Peyer's patch (tissue), 4 donors: ENCODE measurements around the gene ATRIP. TPM values are rescaled to one million over a fixed set of nuclear protein-coding genes. Genes with fewer than 3 reads are reported as not detected.
"Not testable (repeated sequence)": the region's sequence is repeated elsewhere in the genome, so short reads cannot be mapped to it uniquely, and the experiment has no call there.

Source experiments
- DNase-seq, 3 donors: peaks; one replicate each; pipeline ENCODE4 v3.0.0-alpha.2; 2017 to 2019
- H3K27ac ChIP-seq, 4 donors: fragments of 200-600 bp; sonication (generic); one replicate each; pipeline ENCODE4 v1.5.1; 2016 to 2019
- H3K27me3 ChIP-seq, 2 donors: fragments of 200-600 bp; sonication (generic); one replicate each; pipeline ENCODE4 v1.5.1; 2019
- H3K36me3 ChIP-seq, 3 donors: fragments of 200-600 bp; sonication (generic); one replicate each; pipeline ENCODE4 v1.5.1; 2016 to 2019
- H3K4me1 ChIP-seq, 4 donors: fragments of 200-600 bp; sonication (generic); one replicate each; pipeline ENCODE4 v1.5.1; 2016 to 2019
- H3K4me3 ChIP-seq, 4 donors: fragments of 200-600 bp; sonication (generic); 1 replicate in 3 of 4; 2 replicates in 1 of 4; pipeline ENCODE4 v1.5.1; 2016 to 2019; ENCODE audit warnings: mild to moderate bottlenecking in 1 of 4
- H3K9me3 ChIP-seq, 4 donors: fragments of 200-600 bp; sonication (generic); one replicate each; pipeline ENCODE4 v1.5.1; 2016 to 2019; ENCODE audit warnings: mild to moderate bottlenecking in 1 of 4
- CTCF ChIP-seq, 6 experiments: fragments of 450-650 bp in 4 of 6; fragments of 200-600 bp in 2 of 6; sonication (generic) in 1 of 6; IDR thresholded peaks; one replicate each; pipeline ENCODE4 v1.5.1; 2017 to 2019; ENCODE audit warnings: antibody characterized with exemption in 6 of 6, mild to moderate bottlenecking in 3 of 6, moderate library complexity in 1 of 6
- POLR2A ChIP-seq, 2 donors: fragments of 450-650 bp; IDR thresholded peaks; one replicate each; pipeline ENCODE4 v1.5.1; 2017; ENCODE audit warnings: antibody characterized with exemption in 2 of 2, mild to moderate bottlenecking in 2 of 2, moderate library complexity in 2 of 2
- total RNA-seq, 4 donors: library from RNA; depleted of rRNA; stranded (reverse); fragments of >200 nt; gene quantifications; one replicate each; pipeline ENCODE4 v1.1.0, GENCODE V29; 2016

ATRIP gene
- total RNA-seq, 4 donors from 2014 or later = 2.6 to 13.2 (median 6.0) TPM

- Histone ChIP-seq H3K4me1 (peaks cover 0 to 48% (median 31%) of the 10 kb centered on the region in 4 donors), H3K27me3 (no peaks in the 10 kb centered on the region), H3K9me3 (no peaks in the 10 kb centered on the region), H3K27ac (peak overlapping the region; percentile 90 to 96 (median 95)), H3K36me3 (peaks cover 0 to 17% (median 0%) of the 10 kb centered on the region in 3 donors), H3K4me3 (peak overlapping the region; percentile 57 to 71 (median 60))
- TF ChIP-seq POLR2A (IDR thresholded peaks at IDR 0.05) = no peak
- no peak for TF ChIP-seq CTCF (IDR thresholded peaks at IDR 0.05)
- no peak for DNase-seq
Measured at GRCh38 chr3:48472673-48472922, 26.1 kb downstream of the ATRIP start.

- DNase-seq = peak; percentile 94 to 99 (median 98)
- peak; percentile 27 to 71 for TF ChIP-seq POLR2A (IDR thresholded peaks at IDR 0.05)
- TF ChIP-seq CTCF (IDR thresholded peaks at IDR 0.05) = peak in 5 of 6 experiments; percentile 25 to 46 (median 43)
- H3K9me3 ChIP-seq = no peaks in the 10 kb centered on the region
- peak overlapping the region; percentile 57 to 71 (median 60) for H3K4me3 ChIP-seq
- no peaks in the 10 kb centered on the region for H3K27me3 ChIP-seq
- peak overlapping the region; percentile 90 to 96 (median 95) for H3K27ac ChIP-seq
- peaks cover 0 to 43% (median 28%) of the 10 kb centered on the region in 4 donors for H3K4me1 ChIP-seq
- peaks cover 0 to 12% (median 0%) of the 10 kb centered on the region in 3 donors for H3K36me3 ChIP-seq
Measured at GRCh38 chr3:48472923-48473616, 26.5 kb downstream of the ATRIP start.

GRCh38 chr3:48473617-48473952, 27.0 kb downstream of the ATRIP start:
- Histone ChIP-seq H3K27me3 (no peaks in the 10 kb centered on the region), H3K9me3 (no peaks in the 10 kb centered on the region), H3K4me1 (peaks cover 0 to 38% (median 25%) of the 10 kb centered on the region in 4 donors), H3K36me3 (peaks cover 0 to 7% (median 0%) of the 10 kb centered on the region in 3 donors), H3K27ac (peak overlapping the region; percentile 90 to 96 (median 95)), H3K4me3 (no peak overlapping the region)
- TF ChIP-seq CTCF (IDR thresholded peaks at IDR 0.05) (peak in 1 of 6 experiments; percentile 1), POLR2A (IDR thresholded peaks at IDR 0.05) (no peak)
- DNase-seq = no peak

DNA sequence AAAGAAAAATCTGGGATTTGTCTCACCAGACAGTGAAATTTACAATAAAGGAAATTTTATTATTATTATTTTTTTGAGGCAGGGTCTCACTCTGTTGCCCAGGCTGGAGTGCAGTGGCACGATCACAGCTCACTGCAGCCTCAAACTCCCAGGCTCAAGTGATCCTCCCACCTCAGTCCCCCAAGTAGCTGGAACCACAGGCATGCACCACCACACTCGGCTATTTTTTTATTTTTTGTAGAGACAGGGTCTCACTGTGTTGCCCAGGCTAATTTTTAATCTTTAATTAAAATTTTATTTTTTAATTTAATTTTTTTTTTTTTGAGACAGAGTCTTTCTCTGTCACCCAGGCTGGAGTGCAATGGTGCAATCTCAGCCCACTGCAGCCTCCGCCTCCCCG, 27.5 kb downstream of the ATRIP start:
- H3K27me3 ChIP-seq, H3K36me3 ChIP-seq, H3K9me3 ChIP-seq, H3K4me3 ChIP-seq, DNase-seq: not testable (repeated sequence)
- Histone ChIP-seq H3K27ac (peak overlapping the region in 2 of 4 donors; percentile 96), H3K4me1 (peaks cover 0 to 34% (median 25%) of the 10 kb centered on the region in 4 donors)

DNA sequence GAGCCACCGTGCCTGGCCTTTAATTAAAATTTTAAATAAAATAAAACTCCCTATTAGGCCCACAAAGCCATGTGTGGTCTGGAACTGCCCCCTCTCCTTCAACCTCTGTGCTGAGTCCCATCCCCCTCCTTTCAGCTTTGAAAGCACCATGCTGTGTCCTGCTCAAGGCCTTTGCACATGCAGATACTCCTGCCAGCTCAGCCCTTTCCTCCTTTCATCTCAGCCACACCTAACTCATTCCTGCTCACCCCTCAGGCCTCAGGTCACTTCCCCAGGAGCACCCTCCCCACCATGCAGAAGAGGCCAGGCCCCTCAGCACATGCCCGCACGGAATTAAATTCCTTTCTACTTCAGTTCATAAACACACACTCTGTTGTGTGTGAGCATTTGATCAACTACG, 28.1 kb downstream of the ATRIP start:
- no peak for DNase-seq

More for the DNA sequence above, 28.1 kb downstream of the ATRIP start:
- H3K4me3 ChIP-seq = no peak overlapping the region
- H3K4me1 ChIP-seq = peaks cover 0 to 28% (median 22%) of the 10 kb centered on the region in 4 donors
- no peaks in the 10 kb centered on the region for H3K9me3 ChIP-seq
- TF ChIP-seq CTCF (IDR thresholded peaks at IDR 0.05) (no peak), POLR2A (IDR thresholded peaks at IDR 0.05) (no peak)
- H3K36me3 ChIP-seq = no peaks in the 10 kb centered on the region
- no peak overlapping the region for H3K27ac ChIP-seq
- H3K27me3 ChIP-seq = no peaks in the 10 kb centered on the region
